ENCODE data around the gene PCNT. TPM values are rescaled to one million over a fixed set of nuclear protein-coding genes. Genes with fewer than 3 reads are reported as not detected.
A peak's percentile ranks its signal among the peaks of the same experiment; 100 is the strongest.

The PCNT gene
- total RNA-seq, 1 experiment from 2014 or later: 39.6 TPM

DNA sequence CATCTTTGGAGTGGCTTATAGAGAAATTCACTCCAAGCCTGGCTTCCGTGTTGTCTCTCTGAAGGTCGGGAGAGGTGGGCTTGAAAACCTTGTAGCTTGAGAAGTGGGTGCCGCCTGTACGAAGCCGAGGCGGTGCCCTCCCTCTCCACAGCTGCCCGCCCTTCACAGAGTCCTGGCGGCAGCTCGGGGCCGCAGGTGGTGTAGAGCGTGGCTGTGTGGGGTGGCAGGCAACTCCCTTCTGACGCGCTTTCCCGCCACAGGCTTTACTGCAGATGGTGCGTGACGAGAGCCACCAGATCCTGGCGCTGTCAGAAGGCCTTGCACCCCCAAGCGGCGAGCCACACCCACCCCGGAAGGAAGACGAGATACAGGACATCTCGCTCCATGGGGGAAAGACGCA lies 101.6 kb downstream of the PCNT start:
- Histone ChIP-seq H3T11ph (ENCODE audit: low read length) (no peak overlapping the region), H4K5ac (ENCODE audit: insufficient read length, low read depth, low read length) (no peak overlapping the region), H3K27ac (ENCODE audit: insufficient read length, low read depth, low read length) (no peak overlapping the region), H3K4ac (ENCODE audit: low read depth, low read length) (no peak overlapping the region), H3K23me2 (ENCODE audit: insufficient read length, low read depth, low read length, poor library complexity, severe bottlenecking) (no peaks in the 10 kb centered on the region), H4K20me1 (ENCODE audit: control insufficient read depth, insufficient read depth, insufficient read length) (no peaks in the 10 kb centered on the region), H2BK5ac (ENCODE audit: insufficient read length, low read length) (no peak overlapping the region), H3K56ac (ENCODE audit: insufficient read length, low read depth, low read length) (no peak overlapping the region), H2BK20ac (ENCODE audit: low read depth, low read length, poor library complexity, severe bottlenecking) (no peak overlapping the region), H3K9ac (ENCODE audit: extremely low read depth, insufficient read length, low read length) (no peak overlapping the region), H2AFZ (ENCODE audit: low read length) (no peak overlapping the region), H3K27me3 (ENCODE audit: insufficient read depth, low read length) (no peaks in the 10 kb centered on the region), H3K14ac (ENCODE audit: insufficient read depth, low read length) (no peak overlapping the region; the same call in 1 of the 2 replicates), H2BK15ac (ENCODE audit: low read depth, low read length) (no peak overlapping the region), H3K79me2 (ENCODE audit: insufficient read depth, low read length) (no peaks in the 10 kb centered on the region), H3K9me3 (ENCODE audit: control insufficient read depth, low read depth, low read length) (no peaks in the 10 kb centered on the region), H4K91ac (ENCODE audit: insufficient read length, low read depth, low read length) (no peak overlapping the region), H3K18ac (ENCODE audit: insufficient read length, low read depth, low read length) (no peak overlapping the region), H2BK120ac (ENCODE audit: low read depth, low read length, poor library complexity, severe bottlenecking) (no peak overlapping the region), H4K8ac (replicated peaks; ENCODE audit: insufficient read length, low read depth, low read length) (no peak overlapping the region), H2BK12ac (ENCODE audit: insufficient read length, low read depth, low read length) (no peak overlapping the region), H3K23ac (ENCODE audit: insufficient read length, low read depth, low read length) (no peak overlapping the region), H3K4me1 (ENCODE audit: insufficient read depth, low read length) (no peaks in the 10 kb centered on the region), H2AK5ac (ENCODE audit: insufficient read length, low read length) (no peak overlapping the region), H3K79me1 (ENCODE audit: insufficient read depth, low read depth, low read length, poor library complexity, severe bottlenecking) (no peaks in the 10 kb centered on the region), H3K4me2 (ENCODE audit: insufficient read depth, insufficient read length, low read length) (no peak overlapping the region)
- WGBS (ENCODE audit: extremely low coverage, insufficient read length, low lambda C conversion rate): no CpG with 5 or more reads among the region's 23 CpGs
- TF ChIP-seq, protein P1, sequence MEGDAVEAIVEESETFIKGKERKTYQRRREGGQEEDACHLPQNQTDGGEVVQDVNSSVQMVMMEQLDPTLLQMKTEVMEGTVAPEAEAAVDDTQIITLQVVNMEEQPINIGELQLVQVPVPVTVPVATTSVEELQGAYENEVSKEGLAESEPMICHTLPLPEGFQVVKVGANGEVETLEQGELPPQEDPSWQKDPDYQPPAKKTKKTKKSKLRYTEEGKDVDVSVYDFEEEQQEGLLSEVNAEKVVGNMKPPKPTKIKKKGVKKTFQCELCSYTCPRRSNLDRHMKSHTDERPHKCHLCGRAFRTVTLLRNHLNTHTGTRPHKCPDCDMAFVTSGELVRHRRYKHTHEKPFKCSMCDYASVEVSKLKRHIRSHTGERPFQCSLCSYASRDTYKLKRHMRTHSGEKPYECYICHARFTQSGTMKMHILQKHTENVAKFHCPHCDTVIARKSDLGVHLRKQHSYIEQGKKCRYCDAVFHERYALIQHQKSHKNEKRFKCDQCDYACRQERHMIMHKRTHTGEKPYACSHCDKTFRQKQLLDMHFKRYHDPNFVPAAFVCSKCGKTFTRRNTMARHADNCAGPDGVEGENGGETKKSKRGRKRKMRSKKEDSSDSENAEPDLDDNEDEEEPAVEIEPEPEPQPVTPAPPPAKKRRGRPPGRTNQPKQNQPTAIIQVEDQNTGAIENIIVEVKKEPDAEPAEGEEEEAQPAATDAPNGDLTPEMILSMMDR (conservative IDR thresholded peaks at IDR 0.05): no peak
- peaks cover 6 to 43% (median 37%) of the 10 kb centered on the region in 3 experiments; a peak in 6 of 7 replicates for H3K36me3 Mint-ChIP-seq (ENCODE audit: insufficient read depth in 1 of 3, low read depth in 3 of 3)
- no peak for DNase-seq
- H3K27ac Mint-ChIP-seq: peak overlapping the region in 2 of 3 experiments; percentile 53 to 68; a peak in 1 of 7 replicates
- H3K4me1 Mint-ChIP-seq: peaks cover 6 to 11% of the 10 kb centered on the region in 2 experiments; a peak in 3 of 4 replicates
- no peaks in the 10 kb centered on the region; the same call in 1 of the 2 replicates for H3K27me3 Mint-ChIP-seq (ENCODE audit: low read depth)
- H3K9me3 Mint-ChIP-seq: no peaks in the 10 kb centered on the region
- no peak overlapping the region for H3K4me3 Mint-ChIP-seq

All from H9 (cell line).